HUDEP-2 (cell line): ENCODE results near the gene SCMH1.
"Not testable (repeated sequence)": the region's sequence is repeated elsewhere in the genome, so short reads cannot be mapped to it uniquely, and the experiment has no call there.

Source experiments
- DNase-seq, 76 experiments: peaks; one replicate each; lab custom pipeline; 2025; ENCODE audit not compliant: unreplicated experiment in 76 of 76; lab: John Stamatoyannopoulos, UW

SCMH1 gene

DNA sequence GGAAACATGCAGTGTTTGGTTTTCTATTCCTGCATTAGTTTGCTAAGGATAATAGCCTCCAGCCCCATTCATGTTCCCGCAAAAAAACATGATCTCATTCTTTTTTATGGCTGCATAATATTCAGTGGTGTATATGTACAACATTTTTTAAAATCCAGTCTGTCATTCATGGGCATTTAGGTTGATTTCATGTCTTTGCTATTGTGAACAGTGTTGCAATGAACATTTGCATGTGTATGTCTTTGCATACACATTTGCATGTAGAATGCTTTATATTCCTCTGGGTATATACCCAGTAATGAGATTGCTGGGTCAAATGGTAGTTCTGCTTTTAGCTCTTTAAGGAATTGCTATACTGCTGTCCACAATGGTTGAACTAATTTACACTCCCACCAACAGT, 9.0 kb upstream of the SCMH1 start:
- not testable (repeated sequence) for DNase-seq

DNA sequence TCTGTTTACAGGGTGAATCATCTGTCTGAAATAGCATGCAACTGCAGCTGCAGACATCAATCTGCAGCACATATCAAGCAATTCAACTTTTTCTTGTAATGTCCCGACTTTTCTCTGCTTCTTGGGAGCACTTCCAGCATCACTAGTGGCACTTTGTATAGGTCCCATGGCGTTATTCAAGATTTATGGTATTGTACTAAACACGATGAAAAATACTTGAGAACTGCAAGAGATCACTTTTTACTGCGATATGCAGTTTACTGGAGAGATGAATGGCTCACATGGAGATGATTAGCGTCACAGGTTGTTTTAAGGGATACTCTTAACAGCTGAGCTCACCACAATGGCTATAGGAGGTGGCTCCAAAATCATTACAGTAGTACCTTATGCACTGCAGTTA, 7.2 kb upstream of the SCMH1 start:
- no peak for DNase-seq

DNA sequence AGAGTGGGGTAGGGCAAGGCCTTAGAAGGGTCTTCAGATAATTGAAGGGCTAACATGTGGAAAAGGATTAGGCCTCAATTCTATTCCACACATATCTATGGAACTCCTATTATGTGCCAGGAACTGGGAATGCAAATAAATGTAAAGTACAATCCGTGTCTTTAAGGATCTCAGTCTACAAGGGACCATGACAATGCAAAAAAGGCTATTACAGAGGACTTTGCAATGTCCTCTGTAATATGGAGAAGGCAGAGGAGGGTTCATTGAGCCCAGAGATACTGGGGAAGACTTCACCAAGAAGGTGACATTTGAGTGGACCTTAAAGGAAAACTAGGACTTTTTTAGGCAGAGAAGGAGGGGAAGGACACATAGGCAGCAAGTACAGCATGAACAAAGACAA, 4.5 kb upstream of the SCMH1 start:
- DNase-seq: no peak

DNA sequence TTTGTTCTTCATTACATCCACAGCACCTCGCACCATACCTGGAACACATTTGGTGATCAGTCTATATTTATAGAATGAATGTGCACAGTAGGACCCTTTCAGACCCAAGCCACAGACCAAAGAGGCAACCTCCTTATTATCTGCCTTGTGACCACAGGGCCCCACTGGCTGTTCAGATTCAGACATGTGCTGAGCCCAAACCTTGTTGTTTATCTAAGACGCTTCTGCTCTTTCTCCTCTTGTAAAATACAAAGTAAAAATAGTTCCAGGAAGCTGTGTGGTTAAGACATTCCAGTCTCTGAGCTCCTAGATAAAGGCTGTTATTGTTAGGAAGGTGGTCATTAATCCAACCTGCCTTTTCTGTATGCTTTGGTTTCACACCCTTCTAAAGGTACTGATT, 3.6 kb upstream of the SCMH1 start:
- DNase-seq: no peak

DNA sequence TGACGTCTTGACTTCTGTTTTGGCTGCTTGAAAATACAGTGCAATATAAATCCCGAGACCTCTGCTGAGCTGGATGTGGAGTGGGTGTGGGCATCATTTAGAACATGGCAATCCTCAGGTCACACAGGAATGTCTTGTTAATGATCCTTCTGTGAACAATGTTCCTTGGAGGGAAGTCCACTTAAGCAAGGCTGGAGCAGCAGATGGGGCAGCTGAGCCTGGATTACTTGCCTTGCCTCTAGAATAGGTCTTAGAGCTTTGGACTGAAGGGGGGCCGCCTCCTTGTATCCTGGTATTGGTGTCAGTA, 926 bp upstream of the SCMH1 start:
- no peak for DNase-seq

DNA sequence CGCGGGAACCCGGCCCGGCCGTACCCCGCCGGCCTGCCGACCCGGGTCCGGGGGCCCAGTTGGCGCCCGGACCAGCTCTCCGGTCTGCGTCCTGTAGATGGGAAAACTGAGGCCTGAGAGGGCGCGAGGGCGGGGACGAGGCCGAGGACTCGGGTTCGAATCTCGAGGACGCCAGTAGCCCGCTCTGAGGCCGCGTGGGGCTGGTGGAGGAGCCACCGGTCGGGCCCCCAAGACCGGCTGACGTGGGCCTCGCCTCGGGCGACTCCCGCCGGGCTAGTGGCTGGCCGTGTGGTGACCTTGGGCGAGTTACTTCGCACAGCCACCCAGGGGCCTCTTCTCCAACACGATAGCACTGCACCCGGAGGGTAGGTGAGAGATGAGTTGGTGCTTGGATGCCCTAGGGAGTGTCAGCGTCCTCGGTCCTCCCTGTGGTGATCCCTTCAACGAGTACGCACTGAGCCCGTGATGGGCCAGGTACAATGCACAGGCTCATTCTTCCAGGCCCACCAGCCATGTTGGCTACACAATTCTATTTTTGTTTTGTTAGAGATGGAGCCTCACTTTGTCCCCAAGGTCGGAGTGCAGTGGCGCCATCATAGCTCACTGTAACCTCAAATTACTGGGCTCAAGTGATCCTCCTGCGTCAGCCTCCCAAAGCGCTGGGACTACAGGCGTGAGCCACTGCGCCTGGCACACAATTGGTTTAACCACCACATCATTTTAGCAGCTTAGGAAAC, 404 bp upstream of the SCMH1 start:
- peak in 27 of 76 experiments; percentile 5 to 64 (median 32) for DNase-seq

DNA sequence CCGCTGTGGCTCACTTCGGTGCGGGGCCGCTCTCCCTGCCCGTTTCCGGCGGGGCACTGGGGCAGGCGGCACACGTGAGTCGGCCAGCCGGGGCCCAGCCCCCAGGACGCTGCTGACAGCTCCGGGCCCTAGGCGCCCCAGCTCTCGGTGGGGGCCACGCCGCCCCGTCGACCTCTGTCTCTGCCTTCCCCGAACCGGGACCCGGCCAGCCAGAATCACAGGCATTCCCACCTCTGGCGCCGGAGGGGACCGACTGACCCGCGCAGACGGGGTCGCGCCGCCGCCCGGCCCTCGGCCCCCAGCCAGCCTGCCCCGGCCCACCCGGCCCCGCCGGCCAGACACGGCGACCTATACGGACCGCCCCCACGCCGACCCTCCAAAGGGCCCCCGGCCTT, 755 bp downstream of the SCMH1 start:
- DNase-seq: peak in 60 of 76 experiments; percentile 7 to 68 (median 45)

DNA sequence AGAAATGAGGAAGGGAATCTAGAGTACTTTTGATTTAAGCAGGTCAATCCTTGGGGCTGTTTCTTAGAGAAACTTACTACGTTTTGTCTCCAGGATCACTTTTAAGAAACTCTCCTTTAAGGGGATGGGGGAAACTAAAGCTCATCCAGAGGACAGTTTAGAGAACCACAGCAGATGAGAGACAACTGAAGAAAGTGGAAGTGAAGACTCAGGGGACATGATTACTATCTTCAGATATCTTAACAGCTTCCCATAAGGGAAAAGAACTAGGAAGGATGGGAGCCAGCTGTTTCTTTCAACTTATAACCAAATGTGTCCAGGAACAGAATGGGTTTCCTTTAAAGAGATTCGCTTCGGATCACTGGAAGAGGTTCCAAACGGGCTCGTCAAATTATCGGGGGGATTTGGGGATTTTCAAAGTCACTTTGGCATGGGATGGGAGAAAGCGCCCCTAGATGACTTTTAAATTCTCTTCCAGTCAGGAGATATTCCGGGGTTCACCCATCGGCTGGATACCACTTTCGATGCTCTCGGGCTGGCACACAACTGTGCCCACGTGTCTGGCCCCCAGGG, 1.2 kb downstream of the SCMH1 start:
- peak in 1 of 76 experiments; percentile 29 for DNase-seq

DNA sequence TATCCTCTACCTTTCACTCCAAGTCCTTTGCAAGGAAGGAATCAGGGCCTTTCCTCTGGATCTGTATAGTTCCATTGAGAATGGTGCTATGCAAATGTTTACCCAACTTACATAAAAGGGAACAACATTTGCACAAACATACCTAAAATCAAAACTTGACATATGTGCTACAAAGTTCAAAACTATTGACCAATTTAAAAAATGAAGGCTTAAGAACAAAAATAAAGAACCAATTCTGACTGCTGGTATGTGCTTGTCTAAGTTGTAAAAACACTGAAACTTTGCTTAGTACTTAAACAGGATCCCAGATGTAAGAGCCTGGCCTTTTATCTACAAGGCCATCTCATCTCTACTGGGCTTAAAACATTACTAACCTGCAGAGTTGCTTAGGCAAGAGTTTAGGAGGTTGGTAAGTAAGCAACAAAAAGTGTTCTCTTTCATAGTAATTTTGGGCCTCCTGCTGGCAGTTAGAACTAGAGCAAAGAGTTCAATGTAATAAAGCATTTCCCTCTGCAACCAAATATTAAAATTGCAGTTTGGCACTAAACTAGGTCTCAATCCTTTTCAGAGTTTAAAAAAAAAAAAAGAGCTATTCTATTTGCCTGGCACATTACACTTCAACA, 2.0 kb downstream of the SCMH1 start:
- DNase-seq: peak in 24 of 76 experiments; percentile 5 to 52 (median 22)

DNA sequence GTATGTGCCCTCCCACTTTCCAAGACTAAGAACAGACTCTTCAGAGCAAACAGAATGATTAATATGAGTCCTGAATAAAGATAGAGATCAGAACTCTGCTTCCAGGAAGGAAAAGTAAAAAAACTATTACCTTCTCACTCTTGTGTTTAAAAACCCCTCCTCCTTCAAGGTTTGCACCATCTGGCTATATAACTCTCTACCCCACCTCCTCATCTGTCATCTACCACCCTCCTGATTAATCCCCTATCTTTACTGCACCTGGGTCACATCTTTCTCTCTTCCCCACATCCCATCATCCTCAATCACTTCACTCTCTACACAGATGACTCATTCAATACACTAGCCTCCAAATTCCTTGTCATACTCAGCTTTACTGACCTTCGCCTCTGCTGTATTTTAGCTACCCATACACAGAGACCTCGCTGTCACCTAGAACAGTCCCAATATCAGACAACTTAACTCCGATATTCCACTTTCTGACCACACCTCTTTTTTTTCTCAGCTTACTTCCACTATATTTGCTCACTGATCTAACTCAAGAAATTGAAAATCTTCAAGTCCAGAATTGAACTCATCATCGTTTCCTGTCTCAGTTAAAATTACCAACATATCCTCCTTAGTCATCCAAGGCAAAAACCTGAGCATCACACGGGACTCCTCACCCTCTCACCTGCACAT, 3.7 kb downstream of the SCMH1 start:
- DNase-seq: no peak

DNA sequence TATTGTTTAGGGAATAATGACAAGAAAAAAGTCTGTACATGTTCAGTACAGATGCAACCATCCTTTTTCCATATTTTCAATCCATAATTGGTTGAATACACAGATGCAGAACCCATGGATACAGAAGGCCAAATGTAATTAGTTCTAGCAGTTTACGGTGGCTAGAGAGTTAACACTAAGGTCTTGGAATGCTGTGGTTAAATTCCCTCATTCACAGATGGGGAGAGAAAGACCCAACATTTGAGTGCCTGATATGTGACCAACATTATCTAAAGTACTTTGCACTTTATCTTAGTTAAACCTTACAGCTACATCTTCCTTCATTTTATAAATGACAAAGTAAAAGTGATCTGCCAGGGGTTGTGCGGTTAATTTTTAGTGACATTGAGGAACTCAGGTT, 5.3 kb downstream of the SCMH1 start:
- DNase-seq: no peak

DNA sequence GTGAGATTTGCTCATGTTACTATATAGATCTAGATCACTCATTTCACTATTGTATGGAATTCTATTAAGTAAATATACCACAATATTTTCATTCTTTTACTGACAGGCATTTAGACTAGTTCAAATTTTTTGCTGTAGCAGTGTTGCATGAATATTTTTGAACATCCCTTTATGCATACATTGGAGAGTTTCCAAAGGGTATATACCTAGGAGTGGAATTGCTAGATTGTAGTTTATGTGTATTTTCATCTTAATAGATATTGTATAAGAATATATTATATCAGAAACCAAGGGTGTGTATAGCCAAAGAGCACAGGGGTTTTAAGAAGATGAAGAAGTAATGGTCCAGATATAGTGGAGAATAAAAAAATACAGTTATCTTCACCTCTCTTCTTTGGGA, 6.2 kb downstream of the SCMH1 start:
- no peak for DNase-seq

DNA sequence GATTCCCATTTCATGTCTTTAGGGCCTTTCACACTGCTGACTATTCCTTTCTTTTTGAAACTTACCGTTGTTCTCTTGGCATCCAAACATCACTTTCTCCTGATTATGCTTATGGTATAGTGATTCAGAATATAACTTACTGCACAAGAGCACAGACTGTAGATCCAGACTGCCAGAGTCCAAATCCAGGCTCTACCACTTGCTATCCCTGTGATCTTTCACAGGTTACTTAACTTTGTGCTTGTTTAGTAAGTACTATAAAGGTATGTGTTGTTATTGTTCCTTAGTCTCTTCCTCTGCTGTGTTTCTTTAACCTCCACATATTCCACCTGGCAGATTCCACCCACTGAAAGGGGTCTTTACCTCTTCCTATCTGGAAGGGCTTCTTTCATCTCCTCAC, 8.4 kb downstream of the SCMH1 start:
- DNase-seq: no peak

DNA sequence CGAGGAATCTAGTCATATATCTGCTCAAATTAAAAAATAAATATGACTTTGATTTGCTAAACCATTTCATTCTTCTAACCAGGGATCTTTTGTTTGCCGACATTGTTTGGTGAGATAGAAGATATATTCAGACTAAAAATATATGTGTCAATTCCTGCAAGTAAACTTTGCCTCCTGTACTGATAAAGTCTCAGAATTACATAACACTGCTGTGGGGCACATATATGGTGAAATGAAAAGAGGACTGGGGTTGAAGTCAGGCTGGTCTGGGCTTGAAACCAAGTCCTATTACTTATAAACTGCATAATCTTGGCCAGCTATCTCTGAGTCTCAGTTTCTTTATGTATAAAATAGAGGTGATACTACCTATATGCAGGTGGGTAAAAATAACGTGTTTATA, 9.8 kb downstream of the SCMH1 start:
- no peak for DNase-seq

DNA sequence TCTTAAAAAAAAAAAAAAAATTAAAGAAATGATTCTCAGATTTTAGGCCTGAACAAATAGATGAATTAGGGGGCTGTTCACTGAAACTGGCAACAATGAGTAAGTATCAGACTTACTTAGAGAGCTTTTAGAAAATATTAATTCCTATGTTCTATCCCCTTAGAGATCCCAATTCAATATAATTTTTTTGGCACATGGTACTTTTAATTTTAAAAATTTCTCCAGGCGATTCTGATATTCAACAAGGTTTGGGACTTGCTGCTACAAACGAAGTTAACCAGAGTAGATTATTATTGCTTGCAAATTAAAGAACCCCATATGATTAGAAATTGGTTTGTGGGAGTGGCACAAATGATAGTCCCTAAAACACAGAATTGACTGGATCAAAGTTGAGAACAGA, 11.4 kb downstream of the SCMH1 start:
- DNase-seq: no peak

DNA sequence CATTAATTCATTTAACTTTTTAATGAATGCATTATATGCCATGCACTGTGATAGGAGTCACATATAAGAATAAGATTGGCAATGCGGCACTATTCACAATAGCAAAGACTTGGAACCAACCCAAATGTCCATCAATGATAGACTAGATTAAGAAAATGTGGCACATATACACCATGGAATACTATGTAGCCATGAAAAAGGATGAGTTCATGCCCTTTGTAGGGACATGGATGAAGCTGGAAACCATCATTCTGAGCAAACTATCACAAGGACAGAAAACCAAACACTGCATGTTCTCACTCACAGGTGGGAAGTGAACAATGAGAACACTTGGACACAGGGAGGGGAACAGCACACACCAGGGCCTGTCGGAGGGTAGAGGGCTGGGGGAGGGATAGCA, 12.9 kb downstream of the SCMH1 start:
- not testable (repeated sequence) for DNase-seq

DNA sequence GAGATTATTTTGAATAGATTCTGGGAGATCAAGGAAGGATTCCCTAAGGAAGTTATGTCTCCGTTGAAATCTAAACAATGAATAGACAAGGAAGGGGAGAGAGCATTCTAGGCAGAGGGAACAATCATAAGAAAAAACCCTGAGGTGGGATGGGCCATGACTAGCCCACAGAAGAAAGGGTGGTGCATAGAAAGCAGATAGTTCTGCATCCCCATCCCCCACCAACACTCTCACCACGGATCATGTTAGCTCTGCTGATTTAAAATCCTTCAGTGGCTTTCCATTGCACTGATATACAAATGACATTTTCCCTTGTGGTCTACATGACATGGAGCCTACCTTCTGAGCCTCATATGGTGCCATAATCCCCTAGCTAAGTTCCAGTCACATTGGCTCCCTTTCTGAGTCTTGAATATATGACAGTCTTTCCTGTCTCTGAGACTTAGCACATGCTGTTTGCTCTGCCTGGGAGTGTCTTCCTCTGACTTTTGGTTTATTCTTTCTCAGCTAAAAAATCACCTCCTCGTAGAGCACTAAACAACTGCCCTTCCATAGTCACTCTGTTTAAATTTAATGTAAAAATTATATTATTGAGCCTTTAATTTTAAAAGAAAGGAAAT, 15.2 kb downstream of the SCMH1 start:
- DNase-seq: no peak

DNA sequence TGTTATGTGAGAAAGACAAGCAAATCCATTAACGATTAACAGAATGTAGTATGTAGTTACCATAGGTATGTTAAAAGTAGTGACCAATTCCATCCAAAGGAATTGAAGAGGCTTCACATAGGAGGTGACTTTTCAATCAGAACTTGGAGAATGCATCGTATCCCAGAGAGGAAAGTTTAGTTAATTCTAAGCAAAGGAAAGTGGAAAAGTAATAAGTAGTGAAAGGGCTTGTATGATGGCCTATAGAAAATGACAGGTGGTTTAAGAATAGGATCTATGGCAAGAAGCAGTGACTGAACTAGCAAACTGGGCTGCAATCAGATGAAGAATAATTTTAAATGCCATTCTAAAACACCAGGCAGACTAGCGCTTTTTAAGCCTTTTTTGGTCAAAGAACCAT, 16.6 kb downstream of the SCMH1 start:
- DNase-seq: no peak

DNA sequence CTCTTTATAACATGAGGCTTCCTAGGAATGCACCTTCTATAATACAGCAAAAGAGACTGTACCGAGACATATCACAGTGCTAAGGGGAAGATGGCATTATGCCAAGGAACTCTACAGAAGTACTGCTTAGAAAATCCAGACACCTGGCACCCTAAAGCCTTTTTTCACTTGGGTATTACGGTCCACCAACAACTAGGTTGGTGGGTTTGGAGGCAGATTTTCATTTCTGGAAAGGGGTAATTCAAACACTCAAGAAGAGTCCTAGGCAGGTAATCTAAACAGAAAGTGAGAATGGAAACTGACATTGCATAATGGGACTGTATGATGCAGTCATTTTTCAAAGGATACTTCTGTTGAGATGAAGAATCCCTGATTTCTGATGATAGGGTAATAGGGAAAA, 19.6 kb downstream of the SCMH1 start:
- peak in 4 of 76 experiments; percentile 9 to 21 (median 13) for DNase-seq

DNA sequence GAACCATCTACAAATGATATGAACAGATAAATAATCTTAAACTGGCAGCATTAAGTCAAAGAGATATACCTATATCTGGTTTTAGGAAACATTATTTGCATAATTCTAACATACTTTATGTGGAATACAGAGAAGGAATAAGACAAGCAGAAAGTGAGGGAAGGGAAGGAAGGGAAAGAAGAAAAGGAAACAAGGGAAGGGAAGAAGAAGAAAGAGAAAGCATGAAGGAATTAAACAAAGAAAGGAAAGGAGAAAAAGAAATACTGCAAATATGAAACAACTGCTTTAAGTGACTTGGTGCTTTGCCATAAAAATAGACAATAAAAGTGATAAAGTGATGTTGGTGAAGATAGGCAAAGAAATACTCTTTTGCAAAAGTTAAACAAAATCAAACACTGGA, 20.1 kb downstream of the SCMH1 start:
- no peak for DNase-seq

DNA sequence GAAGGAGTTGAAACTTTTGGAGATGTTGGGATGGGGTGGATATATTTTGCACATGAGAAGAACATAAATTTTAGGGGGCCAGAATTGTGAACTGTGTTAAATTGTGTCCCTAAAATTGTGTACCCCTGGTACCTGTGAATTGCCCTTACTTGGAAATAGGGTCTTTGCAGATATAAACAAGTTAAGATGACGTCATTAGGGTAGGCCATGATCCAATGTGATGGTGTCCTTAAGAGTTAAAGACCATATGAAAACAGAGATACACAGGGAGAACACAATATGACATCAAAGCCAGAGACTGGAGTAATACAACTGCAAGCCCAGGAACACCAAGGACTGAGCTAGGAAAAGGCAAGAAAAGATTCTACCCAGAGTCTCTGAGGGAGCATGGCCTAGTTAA, 24.0 kb downstream of the SCMH1 start:
- DNase-seq: no peak
